ENCODE data around the gene FES. TPM values are rescaled to one million over a fixed set of nuclear protein-coding genes. Genes with fewer than 3 reads are reported as not detected.
"Not testable (repeated sequence)": the region's sequence is repeated elsewhere in the genome, so short reads cannot be mapped to it uniquely, and the experiment has no call there.

FES gene
- total RNA-seq = 229 TPM

- peak in 2 of 3 donors; percentile 70 to 73 for DNase-seq (ENCODE audit: low read depth in 2 of 3, low spot score in 2 of 3)
Observed at GRCh38 chr15:90883976-90884718, at the start of gene FES. Gene FES (plus strand): TSS chr15:90884504. CDS start chr15:90885046, 542 bp downstream.

DNA sequence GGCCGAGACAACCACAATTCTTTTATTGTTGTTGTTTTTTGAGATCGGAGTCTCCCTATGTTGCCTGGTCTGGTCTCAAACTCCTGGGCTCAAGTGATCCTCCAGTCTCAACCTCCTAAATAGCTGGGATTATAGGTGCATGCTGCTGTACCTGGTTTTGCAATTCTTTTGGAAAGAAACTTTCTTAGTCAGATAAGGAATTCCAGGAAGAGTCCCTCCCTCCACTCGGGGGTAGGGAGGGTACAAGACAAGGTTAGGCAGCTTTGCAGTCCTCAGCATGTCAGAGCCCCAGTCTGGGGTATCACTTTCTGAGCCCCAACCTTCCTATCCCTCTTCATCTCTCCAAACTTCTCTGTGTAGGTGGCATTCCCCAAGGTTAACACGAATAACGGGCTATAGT lies 49.7 kb upstream of the FES start:
- DNase-seq (ENCODE audit: low read depth in 2 of 3, low spot score in 2 of 3) = no peak

- DNase-seq (ENCODE audit: low read depth in 2 of 3, low spot score in 2 of 3) = no peak
Observed at GRCh38 chr15:90836296-90836871, 47.9 kb upstream of the FES start.

GRCh38 chr15:90837094-90837493 lies 47.2 kb upstream of the FES start:
- no peak for DNase-seq (ENCODE audit: low read depth in 2 of 3, low spot score in 2 of 3)

- peak in 2 of 3 donors; percentile 90 to 91 for DNase-seq (ENCODE audit: low read depth in 2 of 3, low spot score in 2 of 3)
Observed at GRCh38 chr15:90838139-90838538, 46.2 kb upstream of the FES start.

DNA sequence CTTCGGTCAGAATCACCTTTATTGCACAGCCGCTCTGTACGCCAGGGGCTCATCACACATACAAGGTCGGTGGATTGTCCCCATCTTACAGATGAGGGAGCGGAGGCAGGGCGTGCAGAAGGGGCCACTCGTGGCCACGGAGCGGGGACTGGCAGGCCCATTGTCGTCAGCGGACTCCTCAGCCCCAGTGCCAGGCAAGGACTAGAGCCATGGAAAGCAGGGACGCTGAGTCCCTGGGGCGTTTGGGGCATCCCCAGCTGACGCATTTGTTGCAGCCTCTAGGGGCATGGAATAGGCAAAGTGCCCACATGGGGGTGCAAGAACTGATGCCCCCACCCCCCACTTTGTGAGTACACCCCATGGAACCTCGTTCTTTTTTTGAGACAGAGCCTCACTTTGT lies 45.8 kb upstream of the FES start:
- DNase-seq (ENCODE audit: low read depth in 2 of 3, low spot score in 2 of 3) = no peak

DNA sequence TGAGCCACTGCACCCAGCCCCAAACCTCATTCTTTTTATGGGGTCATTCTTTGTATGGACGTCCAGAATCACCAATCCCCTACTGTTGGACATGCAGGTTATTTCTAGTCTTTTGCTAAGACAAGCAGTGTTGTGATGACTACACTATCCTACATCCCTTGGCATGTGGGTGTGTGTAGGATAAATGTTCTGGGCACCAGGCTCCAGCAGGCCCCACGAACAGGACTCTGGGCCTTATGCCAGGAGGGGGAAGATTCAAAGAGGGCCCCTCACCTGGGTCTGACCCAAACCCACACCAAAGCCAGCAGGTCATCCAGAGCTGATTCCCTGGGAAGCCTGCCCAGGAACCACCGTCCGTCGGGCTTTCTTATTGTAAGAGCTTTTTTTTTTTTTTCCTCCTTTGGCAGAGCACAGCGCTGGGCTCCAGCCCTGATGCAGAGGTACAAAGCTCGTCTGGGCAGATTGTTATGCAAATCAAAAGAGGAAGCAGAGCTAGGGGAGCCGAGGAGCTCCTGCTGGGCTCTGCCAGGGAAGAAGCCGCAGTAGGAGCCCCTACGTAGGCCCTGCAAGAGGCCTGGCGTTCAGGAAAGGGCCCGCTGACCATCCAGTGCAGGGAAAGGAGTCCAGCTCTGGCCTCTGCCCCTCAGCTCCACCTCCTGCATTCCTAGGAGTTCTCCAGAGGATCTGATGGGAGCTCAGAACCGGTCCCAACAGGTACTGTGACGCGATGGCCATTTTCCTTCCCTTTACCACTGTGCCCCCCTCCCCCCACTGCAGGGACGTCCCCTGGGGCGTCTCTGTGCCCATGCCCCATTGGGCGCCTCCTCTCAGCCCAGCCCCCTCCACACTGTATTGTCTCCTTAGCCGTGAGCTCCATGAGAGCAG lies 44.9 kb upstream of the FES start:
- DNase-seq (ENCODE audit: low read depth in 2 of 3, low spot score in 2 of 3) = peak in 2 of 3 donors; percentile 67 to 81

- no peak for DNase-seq (ENCODE audit: low read depth in 2 of 3, low spot score in 2 of 3)
Observed at GRCh38 chr15:90840157-90840855, 44.0 kb upstream of the FES start.

- peak in 2 of 3 donors; percentile 52 to 66 for DNase-seq (ENCODE audit: low read depth in 2 of 3, low spot score in 2 of 3)
Observed at GRCh38 chr15:90840954-90841353, 43.4 kb upstream of the FES start.

DNA sequence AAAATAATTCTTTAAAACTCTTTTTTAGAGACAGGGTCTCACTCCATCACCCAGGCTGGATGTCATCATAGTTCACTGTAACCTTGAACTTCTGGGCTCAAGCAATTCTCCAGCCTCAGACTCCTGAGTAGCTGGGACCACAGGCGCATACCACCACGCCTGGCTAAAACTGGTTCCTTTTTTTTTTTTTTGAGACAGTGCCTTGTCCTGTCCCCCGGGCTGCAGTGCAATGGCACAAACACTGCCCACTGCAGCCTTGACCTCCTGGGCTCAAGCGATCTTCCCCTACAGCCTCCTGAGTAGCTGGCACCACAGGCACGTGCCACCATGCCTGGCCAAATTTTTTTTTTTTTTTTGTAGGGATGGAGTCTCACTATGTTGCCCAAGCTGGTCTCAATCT lies 39.6 kb upstream of the FES start:
- no peak for DNase-seq (ENCODE audit: low read depth in 2 of 3, low spot score in 2 of 3)

GRCh38 chr15:90845201-90845949 lies 38.9 kb upstream of the FES start:
- peak in 2 of 3 donors; percentile 59 to 73 for DNase-seq (ENCODE audit: low read depth in 2 of 3, low spot score in 2 of 3)

DNA sequence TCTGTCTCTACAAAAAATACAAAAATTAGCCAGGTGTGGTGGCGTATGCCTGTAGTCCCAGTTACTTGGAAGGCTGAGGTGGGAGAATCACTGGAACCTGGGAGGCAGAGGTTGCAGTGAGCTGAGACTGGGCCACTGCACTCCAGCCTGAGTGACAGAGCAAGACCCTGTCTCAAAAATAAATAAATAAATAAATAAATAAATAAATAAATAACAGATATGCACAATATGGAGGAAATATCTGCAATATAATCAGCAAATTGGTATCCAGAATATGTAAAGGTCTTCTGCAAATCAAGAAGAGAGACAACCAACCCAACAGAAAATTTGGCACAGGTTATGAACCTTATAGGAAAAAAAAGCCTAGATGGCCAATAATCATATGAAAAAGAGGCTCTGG lies 34.9 kb upstream of the FES start:
- DNase-seq (ENCODE audit: low read depth in 2 of 3, low spot score in 2 of 3) = not testable (repeated sequence)

DNA sequence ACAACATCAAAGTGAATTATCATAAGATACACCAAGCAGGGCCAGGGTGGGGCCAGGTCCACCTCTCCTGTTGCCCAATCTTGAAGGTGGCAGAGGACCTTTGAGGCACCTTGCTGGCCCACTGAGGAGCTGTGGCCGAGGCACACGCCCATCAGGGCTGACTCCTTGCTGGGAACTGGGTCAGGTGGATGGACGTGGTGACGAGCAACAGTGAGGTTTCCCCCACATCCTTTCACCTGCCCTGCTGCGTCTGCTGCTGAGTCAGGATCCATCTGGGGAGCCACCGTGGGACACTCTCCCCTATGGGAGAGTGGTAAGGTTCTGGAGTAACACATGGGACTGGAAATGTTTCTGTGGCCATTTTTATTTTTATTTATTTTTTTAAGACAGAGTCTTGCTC lies 33.2 kb upstream of the FES start:
- no peak for DNase-seq (ENCODE audit: low read depth in 2 of 3, low spot score in 2 of 3)

- no peak for DNase-seq (ENCODE audit: low read depth in 2 of 3, low spot score in 2 of 3)
Observed at GRCh38 chr15:90851940-90852339, 32.4 kb upstream of the FES start.

GRCh38 chr15:90855139-90855538 lies 29.2 kb upstream of the FES start:
- no peak for DNase-seq (ENCODE audit: low read depth in 2 of 3, low spot score in 2 of 3)

DNA sequence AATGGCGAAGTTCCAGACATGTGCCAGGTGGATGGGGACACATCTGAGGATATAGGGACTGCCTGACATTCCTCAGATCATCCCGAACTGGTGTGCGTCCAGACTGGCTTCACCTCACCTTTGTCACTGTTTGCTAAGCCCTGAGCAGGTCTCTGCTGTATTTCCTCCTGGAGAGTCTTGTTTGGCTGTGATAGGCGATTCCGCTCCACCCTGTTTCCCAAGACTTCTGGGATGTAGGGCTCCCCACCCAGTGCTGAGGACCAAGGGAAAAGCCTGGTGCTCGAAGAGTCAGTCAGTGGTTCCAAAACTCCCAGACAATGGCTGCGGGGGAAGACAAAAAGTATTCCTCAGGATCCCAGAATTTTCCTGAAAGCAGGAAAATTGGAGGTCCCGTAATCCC lies 27.0 kb upstream of the FES start:
- DNase-seq (ENCODE audit: low read depth in 2 of 3, low spot score in 2 of 3) = no peak

GRCh38 chr15:90857883-90858443 lies 26.3 kb upstream of the FES start:
- DNase-seq (ENCODE audit: low read depth in 2 of 3, low spot score in 2 of 3) = no peak

DNA sequence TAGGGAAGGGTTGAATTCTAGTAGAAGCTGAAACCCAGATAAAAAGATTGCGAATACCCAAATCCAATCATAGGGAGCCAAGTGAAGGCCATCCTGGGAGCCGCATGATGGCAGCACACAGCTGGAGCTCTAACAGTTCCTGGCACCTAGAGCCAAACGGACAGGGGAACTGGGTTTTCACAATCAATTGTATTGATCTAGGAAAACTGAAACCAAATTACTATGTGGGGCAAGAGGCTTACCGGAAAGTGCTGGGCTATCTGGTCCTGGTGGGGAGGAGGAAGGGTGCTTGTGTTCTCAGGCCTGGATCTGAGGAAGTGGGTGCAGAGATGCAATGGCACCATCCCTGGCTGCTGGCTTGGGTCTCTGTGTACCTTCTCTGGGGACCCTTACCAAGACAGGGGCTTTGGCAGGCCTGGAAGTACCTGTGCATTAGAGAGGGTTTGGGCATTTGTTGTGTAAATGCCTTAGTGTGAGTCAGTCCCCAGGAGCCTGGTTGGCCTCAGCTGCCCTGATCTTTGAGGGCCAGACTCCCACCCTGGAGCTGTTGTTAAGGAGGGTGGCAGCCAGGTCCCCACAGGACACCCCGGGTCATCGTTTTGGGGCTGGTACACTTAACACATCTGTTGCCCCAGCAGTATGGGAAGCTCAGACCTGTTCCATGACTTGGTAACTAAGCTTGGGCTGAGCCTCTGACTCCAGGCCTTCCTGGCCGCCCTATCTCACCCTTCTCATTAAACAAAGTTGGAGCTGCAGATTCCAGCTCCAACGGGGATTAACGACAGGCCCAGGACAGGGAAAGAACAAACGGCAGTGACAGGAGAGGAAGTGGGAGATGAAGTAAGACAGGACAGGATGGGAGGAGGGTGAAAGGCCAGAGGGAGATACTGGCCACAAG lies 24.8 kb upstream of the FES start:
- DNase-seq (ENCODE audit: low read depth in 2 of 3, low spot score in 2 of 3) = no peak

DNA sequence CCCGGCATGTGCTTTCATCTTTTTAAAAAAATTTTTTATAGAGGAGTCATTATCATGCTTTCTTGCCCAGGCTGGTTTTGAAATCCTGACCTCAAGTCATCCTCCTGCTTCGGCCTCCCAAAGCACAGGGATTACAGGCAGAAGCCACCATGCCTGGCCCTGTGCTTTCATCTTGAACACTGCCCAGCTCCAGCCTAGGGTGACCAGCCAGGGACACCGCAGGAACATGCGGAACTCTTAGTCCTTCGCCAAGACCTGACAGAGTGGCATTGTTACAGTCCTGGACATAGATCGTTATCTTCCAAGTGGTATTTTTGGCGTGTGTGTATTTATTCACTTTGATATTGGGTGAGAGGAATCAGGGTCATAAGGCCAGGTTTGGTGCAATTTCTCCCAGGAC lies 23.9 kb upstream of the FES start:
- DNase-seq (ENCODE audit: low read depth in 2 of 3, low spot score in 2 of 3) = no peak
